NCI-H1417 (cell line): Measurements from ENCODE around the gene NRL.
A peak's percentile ranks its signal among the peaks of the same experiment; 100 is the strongest.

Source experiments
- DNase-seq, 3 experiments: peaks; one replicate each; lab custom pipeline; 2025; lab: John Stamatoyannopoulos, UW

The NRL gene

GRCh38 chr14:24080888-24081738 is 33.6 kb downstream of the NRL start:
- DNase-seq: peak; percentile 62 to 91 (median 90)

GRCh38 chr14:24080142-24080530 is 34.6 kb downstream of the NRL start:
- DNase-seq: peak in 1 of 3 experiments; percentile 58

GRCh38 chr14:24079491-24080141 is 35.1 kb downstream of the NRL start:
- peak in 2 of 3 experiments; percentile 76 to 93 for DNase-seq

- DNase-seq: peak in 2 of 3 experiments; percentile 95 to 99
Observed at GRCh38 chr14:24078146-24078545, 36.6 kb downstream of the NRL start.

GRCh38 chr14:24077086-24077485 is 37.7 kb downstream of the NRL start:
- DNase-seq: no peak

- no peak for DNase-seq
Observed at GRCh38 chr14:24076302-24076601, 38.5 kb downstream of the NRL start.

- peak in 2 of 3 experiments; percentile 14 to 15 for DNase-seq
Observed at GRCh38 chr14:24075485-24076301, 39.1 kb downstream of the NRL start.

- peak in 1 of 3 experiments; percentile 22 for DNase-seq
Observed at GRCh38 chr14:24074625-24075484, 39.9 kb downstream of the NRL start.

GRCh38 chr14:24072881-24073877 is 41.6 kb downstream of the NRL start:
- DNase-seq: peak in 1 of 3 experiments; percentile 7

GRCh38 chr14:24072436-24072835 is 42.3 kb downstream of the NRL start:
- DNase-seq: no peak

- DNase-seq: no peak
Observed at GRCh38 chr14:24071836-24072430, 42.8 kb downstream of the NRL start.

- no peak for DNase-seq
Observed at GRCh38 chr14:24071144-24071697, 43.5 kb downstream of the NRL start, which contains the start of gene CPNE6. CPNE6 (plus strand) TSS chr14:24071562; CDS start chr14:24072937, 1,375 bp downstream.

GRCh38 chr14:24070285-24071143 is 44.2 kb downstream of the NRL start:
- peak; percentile 42 to 85 (median 73) for DNase-seq

GRCh38 chr14:24069411-24069735 is 45.4 kb downstream of the NRL start:
- no peak for DNase-seq

GRCh38 chr14:24068711-24069410 is 45.9 kb downstream of the NRL start:
- DNase-seq: no peak

- DNase-seq: no peak
Observed at GRCh38 chr14:24067133-24068082, 47.3 kb downstream of the NRL start.
